ENCODE measurements around the gene SENP2.
"Not testable (repeated sequence)": the region's sequence is repeated elsewhere in the genome, so short reads cannot be mapped to it uniquely, and the experiment has no call there.

SENP2 gene

DNA sequence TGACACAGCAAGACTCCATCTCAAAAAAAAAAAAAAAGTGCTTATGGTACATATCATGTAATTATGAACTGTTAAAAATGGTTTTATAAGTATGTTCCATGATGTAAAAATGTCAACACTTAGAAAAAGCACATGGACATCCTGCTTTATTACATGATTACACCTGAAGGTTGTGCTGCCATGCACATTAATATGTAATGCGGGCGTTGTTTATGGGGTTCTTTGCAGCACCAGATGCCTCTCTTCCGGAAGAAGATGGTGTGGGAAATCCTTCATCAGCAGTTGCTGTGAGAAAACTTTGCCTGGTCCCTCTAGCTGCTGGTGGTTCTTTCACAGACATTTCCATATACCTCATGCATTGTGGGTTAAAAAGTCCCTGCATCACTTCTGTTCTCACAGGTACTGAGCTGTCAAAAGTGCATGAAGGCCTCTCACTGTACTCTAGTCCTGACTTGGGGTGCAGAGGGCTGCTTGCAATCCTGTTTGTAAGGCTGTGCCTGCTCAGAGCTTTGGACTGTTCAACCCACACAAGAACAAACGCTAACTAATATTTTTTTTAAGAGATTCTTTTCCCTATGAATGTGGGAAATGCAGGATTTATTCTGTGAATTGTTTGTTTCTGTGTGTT lies 43.6 kb downstream of the SENP2 start:
- WGBS (ENCODE audit: insufficient coverage, insufficient read length): no CpG with 5 or more reads among the region's 4 CpGs
- Histone ChIP-seq H3K27me3 (ENCODE audit: control insufficient read depth, insufficient read depth, low read length) (no peaks in the 10 kb centered on the region), H3K4me3 (ENCODE audit: low read length) (no peak overlapping the region), H3K36me3 (ENCODE audit: control insufficient read depth, insufficient read depth, low read length) (peaks cover 13% of the 10 kb centered on the region; the same call in 1 of the 2 replicates), H3K27ac (ENCODE audit: low read length) (no peak overlapping the region), H3K4me1 (ENCODE audit: control insufficient read depth, insufficient read depth, low read length) (no peaks in the 10 kb centered on the region), H3K9me3 (ENCODE audit: control insufficient read depth, insufficient read depth, low read length) (no peaks in the 10 kb centered on the region)
- DNase-seq (ENCODE audit: low read depth, low spot score): no peak

DNA sequence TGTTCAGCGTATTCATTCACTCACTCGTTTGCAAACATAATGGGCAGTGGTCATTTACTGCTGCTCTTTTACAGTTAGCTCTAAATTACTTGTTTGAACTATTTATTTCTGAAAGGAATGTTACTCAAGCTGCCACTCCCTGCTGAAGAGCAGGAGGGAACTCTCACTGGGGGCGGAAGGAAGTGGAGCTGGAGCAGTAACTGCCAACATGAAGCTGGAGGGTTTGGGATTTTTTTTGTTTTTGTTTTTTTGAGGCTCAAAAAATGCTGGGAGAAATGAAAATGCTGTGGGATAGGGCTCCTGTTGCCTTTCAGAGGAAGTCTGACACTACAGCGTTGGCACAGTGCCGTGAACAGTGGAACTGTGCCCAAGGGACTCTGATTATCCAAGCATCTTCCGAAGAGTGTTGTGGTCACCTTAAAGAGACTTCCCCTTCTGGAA lies 44.1 kb downstream of the SENP2 start:
- no peak overlapping the region for H3K27ac ChIP-seq (ENCODE audit: low read length)
- DNase-seq (ENCODE audit: low read depth, low spot score): no peak
- H3K9me3 ChIP-seq (ENCODE audit: control insufficient read depth, insufficient read depth, low read length): no peaks in the 10 kb centered on the region
- no peak overlapping the region for H3K4me3 ChIP-seq (ENCODE audit: low read length)
- H3K4me1 ChIP-seq (ENCODE audit: control insufficient read depth, insufficient read depth, low read length): no peaks in the 10 kb centered on the region
- no peaks in the 10 kb centered on the region for H3K27me3 ChIP-seq (ENCODE audit: control insufficient read depth, insufficient read depth, low read length)
- no CpG with 5 or more reads among the region's 6 CpGs for WGBS (ENCODE audit: insufficient coverage, insufficient read length)
- H3K36me3 ChIP-seq (ENCODE audit: control insufficient read depth, insufficient read depth, low read length): peaks cover 13% of the 10 kb centered on the region; the same call in 1 of the 2 replicates

DNA sequence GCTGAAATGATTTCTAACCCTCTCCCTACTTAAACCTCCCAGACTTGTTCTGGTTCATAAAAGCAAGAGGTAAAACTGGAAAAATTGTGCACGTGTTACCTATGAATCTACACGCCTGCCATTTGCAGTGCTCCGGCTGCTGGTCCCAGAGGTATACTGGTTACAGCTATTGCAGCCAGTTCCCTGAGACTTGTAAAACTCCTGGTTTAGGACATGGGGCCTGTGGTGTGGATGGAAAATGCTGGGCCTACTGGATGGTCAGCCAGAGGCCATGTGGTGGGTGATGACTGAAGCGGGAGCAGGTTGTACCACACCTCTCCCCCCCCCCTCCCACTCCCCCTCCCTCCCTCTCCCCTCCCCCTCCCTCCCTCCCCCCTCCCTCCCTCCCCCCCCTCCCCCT lies 45.0 kb downstream of the SENP2 start:
- no peak overlapping the region for H3K27ac ChIP-seq (ENCODE audit: low read length)
- DNase-seq (ENCODE audit: low read depth, low spot score): no peak
- no peaks in the 10 kb centered on the region for H3K4me1 ChIP-seq (ENCODE audit: control insufficient read depth, insufficient read depth, low read length)
- no peaks in the 10 kb centered on the region for H3K27me3 ChIP-seq (ENCODE audit: control insufficient read depth, insufficient read depth, low read length)
- no peak overlapping the region for H3K4me3 ChIP-seq (ENCODE audit: low read length)
- H3K9me3 ChIP-seq (ENCODE audit: control insufficient read depth, insufficient read depth, low read length): no peaks in the 10 kb centered on the region
- H3K36me3 ChIP-seq (ENCODE audit: control insufficient read depth, insufficient read depth, low read length): peaks cover 9% of the 10 kb centered on the region; the same call in 1 of the 2 replicates
- no CpG with 5 or more reads among the region's 4 CpGs for WGBS (ENCODE audit: insufficient coverage, insufficient read length)

DNA sequence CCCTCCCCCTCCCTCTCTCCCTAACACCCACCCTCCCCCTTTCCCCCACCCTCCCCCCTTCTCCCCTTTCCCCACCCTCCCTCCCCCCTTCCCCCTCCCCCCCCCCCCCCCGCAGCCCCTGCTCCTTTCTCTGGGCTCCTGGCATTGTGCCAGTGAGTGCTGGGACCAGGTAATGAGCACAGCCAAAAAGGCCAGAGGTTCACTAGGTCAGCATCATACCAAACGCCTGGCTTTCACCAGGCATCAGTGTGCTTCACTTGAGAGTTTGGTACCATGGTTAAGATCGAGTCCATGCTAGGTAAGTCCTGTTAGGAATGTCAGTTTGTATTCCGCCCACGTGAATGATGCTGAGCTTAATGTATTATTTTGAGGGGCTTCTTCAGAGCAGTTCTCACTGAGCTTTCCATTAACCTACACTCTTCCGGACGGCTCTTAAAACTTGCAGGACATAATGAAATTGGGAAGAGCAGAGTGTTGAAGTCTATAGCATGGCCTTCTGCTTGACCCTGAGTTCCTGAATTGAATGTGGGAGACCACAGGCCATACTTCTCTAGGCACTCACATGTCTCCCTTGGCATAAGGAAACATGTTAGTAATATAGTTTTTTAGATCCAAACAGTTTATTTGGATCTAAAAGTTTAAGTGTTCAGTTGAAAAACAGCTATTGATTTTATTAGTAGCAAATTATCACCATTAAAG lies 45.6 kb downstream of the SENP2 start:
- no CpG with 5 or more reads among the region's 7 CpGs for WGBS (ENCODE audit: insufficient coverage, insufficient read length)
- DNase-seq (ENCODE audit: low read depth, low spot score): no peak
- Histone ChIP-seq H3K27me3 (ENCODE audit: control insufficient read depth, insufficient read depth, low read length) (no peaks in the 10 kb centered on the region), H3K27ac (ENCODE audit: low read length) (no peak overlapping the region), H3K4me3 (ENCODE audit: low read length) (no peak overlapping the region), H3K36me3 (ENCODE audit: control insufficient read depth, insufficient read depth, low read length) (peaks cover 9% of the 10 kb centered on the region; the same call in 1 of the 2 replicates), H3K9me3 (ENCODE audit: control insufficient read depth, insufficient read depth, low read length) (no peaks in the 10 kb centered on the region), H3K4me1 (ENCODE audit: control insufficient read depth, insufficient read depth, low read length) (no peaks in the 10 kb centered on the region)

DNA sequence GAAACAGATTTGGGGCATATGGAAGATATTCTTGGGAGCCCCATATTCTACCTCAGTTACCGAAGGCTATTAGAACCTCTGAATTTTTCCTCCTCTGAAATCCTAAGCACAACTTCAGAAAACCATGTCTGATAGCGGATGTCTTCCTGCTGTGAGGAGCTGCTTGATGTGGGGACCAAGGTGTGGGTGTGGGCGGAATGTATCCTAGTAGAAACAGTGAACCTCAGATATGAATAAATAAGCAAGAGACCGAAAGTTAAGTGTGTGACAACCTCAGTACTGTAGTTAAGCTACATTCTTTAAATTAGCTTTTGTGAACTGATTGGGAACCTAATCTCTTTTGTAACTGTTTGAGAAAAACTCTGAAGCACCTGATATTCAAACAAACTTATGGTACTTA lies 46.9 kb downstream of the SENP2 start:
- H3K9me3 ChIP-seq (ENCODE audit: control insufficient read depth, insufficient read depth, low read length): no peaks in the 10 kb centered on the region
- no peak for DNase-seq (ENCODE audit: low read depth, low spot score)
- no peaks in the 10 kb centered on the region for H3K27me3 ChIP-seq (ENCODE audit: control insufficient read depth, insufficient read depth, low read length)
- H3K36me3 ChIP-seq (ENCODE audit: control insufficient read depth, insufficient read depth, low read length): peaks cover 9% of the 10 kb centered on the region; the same call in 1 of the 2 replicates
- no peak overlapping the region for H3K27ac ChIP-seq (ENCODE audit: low read length)
- WGBS (ENCODE audit: insufficient coverage, insufficient read length): no CpG with 5 or more reads among the region's 4 CpGs
- no peak overlapping the region for H3K4me3 ChIP-seq (ENCODE audit: low read length)
- H3K4me1 ChIP-seq (ENCODE audit: control insufficient read depth, insufficient read depth, low read length): no peaks in the 10 kb centered on the region

DNA sequence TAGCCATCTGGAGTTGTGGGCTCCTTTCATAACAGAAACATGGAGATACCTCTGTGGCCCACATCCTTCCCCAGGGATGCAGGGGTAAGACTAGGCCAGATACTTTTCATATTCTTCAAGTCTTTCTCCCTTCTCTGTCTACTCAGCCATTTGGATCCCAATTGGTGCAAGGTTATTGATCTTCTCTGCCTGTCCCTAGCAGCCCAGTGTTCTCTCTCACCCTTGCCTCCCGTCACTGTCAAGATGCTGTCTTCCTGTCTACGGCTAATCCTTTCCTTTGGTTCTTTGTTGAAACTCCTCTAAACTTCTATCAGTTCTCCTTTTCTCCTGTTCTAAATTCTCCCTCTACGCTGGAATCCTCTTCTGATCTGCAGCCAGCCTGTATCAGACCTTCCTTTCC lies 51.3 kb downstream of the SENP2 start:
- no CpG with 5 or more reads among the region's 3 CpGs for WGBS (ENCODE audit: insufficient coverage, insufficient read length)
- H3K4me3 ChIP-seq (ENCODE audit: low read length): no peak overlapping the region
- H3K9me3 ChIP-seq (ENCODE audit: control insufficient read depth, insufficient read depth, low read length): no peaks in the 10 kb centered on the region
- H3K27ac ChIP-seq (ENCODE audit: low read length): no peak overlapping the region
- no peaks in the 10 kb centered on the region for H3K36me3 ChIP-seq (ENCODE audit: control insufficient read depth, insufficient read depth, low read length)
- H3K27me3 ChIP-seq (ENCODE audit: control insufficient read depth, insufficient read depth, low read length): no peaks in the 10 kb centered on the region
- no peaks in the 10 kb centered on the region for H3K4me1 ChIP-seq (ENCODE audit: control insufficient read depth, insufficient read depth, low read length)
- no peak for DNase-seq (ENCODE audit: low read depth, low spot score)

DNA sequence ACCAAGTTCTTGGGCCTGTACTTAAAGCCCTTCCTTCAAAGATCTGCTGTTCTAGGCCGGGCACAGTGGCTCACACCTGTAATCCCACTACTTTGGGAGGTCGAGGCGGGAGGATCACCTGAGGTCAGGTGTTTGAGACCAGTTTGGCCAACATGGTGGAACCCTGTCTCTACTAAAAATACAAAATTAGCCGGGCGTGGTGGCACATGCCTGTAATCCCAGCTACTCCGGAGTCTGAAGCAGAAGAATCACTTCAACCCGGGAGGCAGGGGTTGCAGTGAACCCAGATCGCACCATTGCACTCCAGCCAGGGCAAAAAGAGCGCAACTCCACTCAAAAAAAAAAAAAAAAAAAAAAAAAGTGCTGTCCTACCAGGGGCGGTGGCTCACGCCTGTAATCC lies 52.6 kb downstream of the SENP2 start:
- H3K36me3 ChIP-seq (ENCODE audit: control insufficient read depth, insufficient read depth, low read length): not testable (repeated sequence)
- no CpG with 5 or more reads among the region's 11 CpGs for WGBS (ENCODE audit: insufficient coverage, insufficient read length)

DNA sequence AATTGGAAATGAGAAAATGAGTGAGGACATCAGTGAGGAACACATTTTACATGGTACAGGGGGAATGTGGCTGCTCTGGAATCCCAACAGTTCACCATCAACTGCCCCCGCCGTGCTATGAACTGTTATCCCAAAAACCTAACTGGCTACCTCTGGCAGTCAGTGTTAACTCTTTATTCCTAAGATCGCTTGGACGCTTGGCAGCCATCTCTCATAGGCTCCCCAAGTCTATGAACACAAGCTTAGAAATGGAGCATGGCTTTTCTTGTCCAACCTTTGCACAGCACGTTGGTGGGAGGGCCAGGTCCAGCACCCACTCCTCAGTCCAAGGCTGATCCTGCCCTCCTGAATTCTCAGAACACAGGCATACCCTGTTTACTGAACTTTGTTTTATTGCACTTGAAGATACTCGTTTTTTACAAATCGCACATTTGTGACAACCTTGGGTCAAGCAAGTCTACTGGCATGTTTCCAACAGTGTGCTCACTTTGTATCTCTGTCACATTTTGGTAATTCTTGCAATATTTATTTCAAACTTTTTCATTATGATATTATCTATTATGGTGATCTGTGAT lies 53.6 kb downstream of the SENP2 start:
- no peak overlapping the region for H3K4me3 ChIP-seq (ENCODE audit: low read length)
- no peaks in the 10 kb centered on the region for H3K9me3 ChIP-seq (ENCODE audit: control insufficient read depth, insufficient read depth, low read length)
- no peaks in the 10 kb centered on the region; the same call in 1 of the 2 replicates for H3K36me3 ChIP-seq (ENCODE audit: control insufficient read depth, insufficient read depth, low read length)
- H3K27me3 ChIP-seq (ENCODE audit: control insufficient read depth, insufficient read depth, low read length): no peaks in the 10 kb centered on the region
- H3K4me1 ChIP-seq (ENCODE audit: control insufficient read depth, insufficient read depth, low read length): no peaks in the 10 kb centered on the region
- WGBS (ENCODE audit: insufficient coverage, insufficient read length): no CpG with 5 or more reads among the region's 7 CpGs
- no peak overlapping the region for H3K27ac ChIP-seq (ENCODE audit: low read length)
- no peak for DNase-seq (ENCODE audit: low read depth, low spot score)

More for the DNA sequence above, 52.6 kb downstream of the SENP2 start:
- H3K4me1 ChIP-seq (ENCODE audit: control insufficient read depth, insufficient read depth, low read length); H3K27me3 ChIP-seq (ENCODE audit: control insufficient read depth, insufficient read depth, low read length); H3K9me3 ChIP-seq (ENCODE audit: control insufficient read depth, insufficient read depth, low read length); H3K27ac ChIP-seq (ENCODE audit: low read length); H3K4me3 ChIP-seq (ENCODE audit: low read length); DNase-seq (ENCODE audit: low read depth, low spot score): not testable (repeated sequence)

DNA sequence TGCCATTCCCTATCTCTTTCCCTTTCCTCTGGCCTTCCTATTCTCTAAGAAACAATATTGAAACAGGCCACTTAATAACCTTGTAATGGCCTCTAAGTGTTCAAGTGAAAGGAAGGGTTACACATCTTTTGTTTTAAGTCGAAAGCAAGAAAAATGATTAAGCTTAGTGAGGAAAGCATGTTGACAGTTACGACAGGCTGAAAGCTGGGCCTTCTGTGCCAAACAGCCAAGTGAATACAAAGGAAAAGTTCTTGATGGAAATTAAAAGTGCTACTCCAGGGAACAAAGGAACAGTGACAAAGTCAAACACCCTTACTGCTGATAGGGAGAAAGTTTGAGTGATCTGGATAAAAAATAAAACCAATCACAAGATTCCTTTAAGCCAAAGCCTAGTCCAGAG lies 54.2 kb downstream of the SENP2 start:
- no peak for DNase-seq (ENCODE audit: low read depth, low spot score)
- WGBS (ENCODE audit: insufficient coverage, insufficient read length): no CpG with 5 or more reads among the region's 2 CpGs

DNA sequence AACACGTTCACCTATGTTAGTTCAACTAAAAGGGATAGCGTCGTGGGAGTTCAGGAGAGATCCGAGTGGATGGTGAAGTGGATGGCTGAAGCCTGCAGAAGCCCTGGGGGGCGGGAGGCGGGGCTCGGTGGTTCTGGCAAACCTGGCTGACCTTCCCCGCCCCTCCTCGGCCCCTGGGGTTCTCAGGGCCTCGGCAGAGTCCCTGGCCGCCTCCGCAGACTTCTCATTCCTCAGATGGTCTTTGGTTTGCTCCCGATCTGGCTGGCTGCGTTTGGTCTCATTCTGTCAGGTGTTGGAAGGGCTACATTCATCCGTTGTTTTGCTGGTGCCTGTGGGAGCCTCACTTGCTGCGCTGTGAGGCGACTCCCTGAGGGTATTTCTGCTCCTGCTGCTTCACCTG lies 59.1 kb downstream of the SENP2 start:
- not testable (repeated sequence) for H3K4me3 ChIP-seq (ENCODE audit: low read length); H3K4me1 ChIP-seq (ENCODE audit: control insufficient read depth, insufficient read depth, low read length); H3K27ac ChIP-seq (ENCODE audit: low read length); H3K27me3 ChIP-seq (ENCODE audit: control insufficient read depth, insufficient read depth, low read length); H3K9me3 ChIP-seq (ENCODE audit: control insufficient read depth, insufficient read depth, low read length); DNase-seq (ENCODE audit: low read depth, low spot score)
- no CpG with 5 or more reads among the region's 17 CpGs for WGBS (ENCODE audit: insufficient coverage, insufficient read length)
- H3K36me3 ChIP-seq (ENCODE audit: control insufficient read depth, insufficient read depth, low read length): peaks cover 16% of the 10 kb centered on the region; the same call in 1 of the 2 replicates

More for the DNA sequence above, 54.2 kb downstream of the SENP2 start:
- H3K36me3 ChIP-seq (ENCODE audit: control insufficient read depth, insufficient read depth, low read length): peaks cover under 1% of the 10 kb centered on the region; the same call in 1 of the 2 replicates
- no peaks in the 10 kb centered on the region for H3K4me1 ChIP-seq (ENCODE audit: control insufficient read depth, insufficient read depth, low read length)
- no peaks in the 10 kb centered on the region for H3K27me3 ChIP-seq (ENCODE audit: control insufficient read depth, insufficient read depth, low read length)
- no peak overlapping the region for H3K27ac ChIP-seq (ENCODE audit: low read length)
- H3K9me3 ChIP-seq (ENCODE audit: control insufficient read depth, insufficient read depth, low read length): no peaks in the 10 kb centered on the region
- no peak overlapping the region for H3K4me3 ChIP-seq (ENCODE audit: low read length)
